ENCODE results near the gene BLVRB.
"Not testable (repeated sequence)": the region's sequence is repeated elsewhere in the genome, so short reads cannot be mapped to it uniquely, and the experiment has no call there.

Gene BLVRB

DNA sequence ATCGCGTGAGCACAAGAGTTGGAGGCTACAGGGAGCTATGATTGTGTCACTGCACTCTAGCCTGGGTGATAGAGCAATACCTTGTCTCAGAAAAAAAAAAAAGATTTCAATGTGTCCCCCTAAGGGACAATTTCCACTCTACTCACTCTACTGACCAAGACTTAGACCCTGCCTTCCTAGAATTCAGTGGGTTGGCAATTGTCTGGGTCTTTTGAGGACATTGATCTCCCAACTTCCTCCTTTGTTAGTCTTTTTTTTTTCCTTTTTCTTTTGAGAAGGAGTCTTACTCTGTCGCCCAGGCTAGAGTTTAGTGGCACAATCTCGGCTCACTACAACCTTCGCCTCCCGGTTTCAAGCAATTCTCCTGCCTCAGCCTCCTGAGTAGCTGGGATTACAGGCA lies 3.5 kb upstream of the BLVRB start:
- CTCF ChIA-PET: no interaction called here
- POLR2A ChIA-PET: interaction anchor here (0.7 kb wide), 1 partner anchor 11 kb away, joined by 3 read pairs; no protein-coding TSS in a partner anchor
- DNase-seq (ENCODE audit: extremely low spot score): no peak
- TF ChIP-seq, protein P1, sequence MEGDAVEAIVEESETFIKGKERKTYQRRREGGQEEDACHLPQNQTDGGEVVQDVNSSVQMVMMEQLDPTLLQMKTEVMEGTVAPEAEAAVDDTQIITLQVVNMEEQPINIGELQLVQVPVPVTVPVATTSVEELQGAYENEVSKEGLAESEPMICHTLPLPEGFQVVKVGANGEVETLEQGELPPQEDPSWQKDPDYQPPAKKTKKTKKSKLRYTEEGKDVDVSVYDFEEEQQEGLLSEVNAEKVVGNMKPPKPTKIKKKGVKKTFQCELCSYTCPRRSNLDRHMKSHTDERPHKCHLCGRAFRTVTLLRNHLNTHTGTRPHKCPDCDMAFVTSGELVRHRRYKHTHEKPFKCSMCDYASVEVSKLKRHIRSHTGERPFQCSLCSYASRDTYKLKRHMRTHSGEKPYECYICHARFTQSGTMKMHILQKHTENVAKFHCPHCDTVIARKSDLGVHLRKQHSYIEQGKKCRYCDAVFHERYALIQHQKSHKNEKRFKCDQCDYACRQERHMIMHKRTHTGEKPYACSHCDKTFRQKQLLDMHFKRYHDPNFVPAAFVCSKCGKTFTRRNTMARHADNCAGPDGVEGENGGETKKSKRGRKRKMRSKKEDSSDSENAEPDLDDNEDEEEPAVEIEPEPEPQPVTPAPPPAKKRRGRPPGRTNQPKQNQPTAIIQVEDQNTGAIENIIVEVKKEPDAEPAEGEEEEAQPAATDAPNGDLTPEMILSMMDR (IDR thresholded peaks at IDR 0.05; ENCODE audit: control extremely low read depth, extremely low read depth, low read depth, missing control alignments): no peak

DNA sequence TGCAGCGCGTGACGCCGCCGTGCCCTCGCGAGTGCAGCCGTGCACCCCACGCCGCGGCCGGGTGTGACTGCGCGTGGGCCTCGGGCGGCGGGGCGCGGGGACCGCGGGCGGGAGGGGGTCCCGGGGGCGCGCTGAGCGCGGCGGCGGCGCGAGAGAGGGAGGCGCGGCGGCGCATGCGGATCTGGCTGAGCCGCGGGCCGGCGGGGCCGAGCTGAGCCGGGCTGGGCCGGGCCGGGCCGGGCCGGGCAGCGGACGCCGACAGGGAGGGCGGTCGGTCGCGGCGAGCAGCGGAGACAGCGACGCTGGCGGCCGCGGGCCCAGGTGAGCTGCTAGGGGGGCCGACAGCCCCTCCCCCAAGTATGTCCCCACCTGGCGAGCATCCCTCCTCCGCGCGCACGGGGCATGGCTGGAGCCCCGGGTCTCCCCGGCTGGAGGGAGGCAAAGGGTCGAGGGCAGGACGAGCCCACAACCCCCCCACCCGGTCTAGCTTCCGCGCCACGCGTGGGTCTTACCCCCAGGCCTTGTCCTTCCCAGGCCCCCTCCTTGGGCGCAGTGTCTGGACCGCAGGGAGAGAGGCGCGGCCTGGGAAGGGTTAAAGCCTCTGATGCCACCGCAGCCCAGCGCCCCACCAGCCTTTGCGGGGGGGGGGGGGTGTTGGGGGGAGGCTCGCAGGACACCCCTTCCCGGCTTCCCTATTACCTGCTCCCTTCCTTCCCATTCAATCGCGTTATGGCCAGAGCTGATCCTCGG lies 1.6 kb upstream of the BLVRB start, which contains the start of gene SPTBN4:
Gene SPTBN4 (plus strand): TSS at position 17 of the 750 bp plus-strand sequence. CDS start 5,621 bp downstream, outside the sequence.
- ChIA-PET CTCF (interaction anchor here (1.4 to 3.7 kb wide), 4 partner anchors 33 to 168 kb away, joined by 3 to 42 read pairs (median 12); no protein-coding TSS in a partner anchor), POLR2A (interaction anchor here (1.8 kb wide), 1 partner anchor 41 kb away, joined by 8 read pairs; the partner anchor contains the start of gene SERTAD1)
- TF ChIP-seq, protein P1 (IDR thresholded peaks at IDR 0.05; ENCODE audit: control extremely low read depth, extremely low read depth, low read depth, missing control alignments): no peak
- no peak for DNase-seq (ENCODE audit: extremely low spot score)

DNA sequence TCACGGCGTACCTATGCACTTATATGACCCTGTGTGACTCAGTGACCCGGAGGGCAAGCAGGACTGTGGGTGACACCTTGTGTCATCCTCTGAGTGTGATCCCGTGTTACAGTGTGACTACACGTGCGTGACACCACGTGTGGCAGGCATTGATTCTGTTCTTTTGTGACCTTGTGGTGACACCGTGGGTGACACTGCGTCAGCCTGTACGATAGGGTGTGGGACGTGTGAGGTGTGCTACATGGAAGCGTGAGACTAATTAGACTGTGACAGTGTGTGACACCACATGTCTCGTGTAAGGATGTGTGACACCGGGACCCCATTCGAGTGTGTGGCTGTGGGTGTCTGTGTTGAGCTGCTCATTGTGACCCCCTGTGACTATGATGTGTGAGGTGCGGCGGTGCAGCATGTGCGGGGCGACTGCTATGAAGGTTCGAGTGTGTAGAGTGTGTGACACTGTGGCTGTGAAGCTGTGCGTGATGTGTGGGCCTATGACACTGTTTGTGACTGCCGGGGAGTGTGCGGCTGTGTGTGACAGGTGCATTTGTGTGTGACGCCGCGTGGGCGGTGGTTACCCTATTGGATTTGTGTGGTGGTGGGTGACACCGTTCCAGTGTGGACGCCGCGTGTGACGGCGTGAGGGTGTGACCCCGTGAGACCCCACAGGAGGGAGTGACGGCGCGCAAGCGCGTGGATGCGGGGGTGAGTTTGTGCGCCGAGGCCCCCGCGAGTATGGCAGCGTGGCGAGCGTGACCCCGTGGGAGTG lies 857 bp upstream of the BLVRB start:
- TF ChIP-seq, protein P1 (IDR thresholded peaks at IDR 0.05; ENCODE audit: control extremely low read depth, extremely low read depth, low read depth, missing control alignments): no peak
- CTCF ChIA-PET: interaction anchor here (0.7 to 6.6 kb wide), 19 partner anchors 10 to 168 kb away, joined by 3 to 52 read pairs (median 10); partner anchors contain the start of genes LTBP4 and SERTAD1
- peak; percentile 42 for DNase-seq (ENCODE audit: extremely low spot score)
- POLR2A ChIA-PET: interaction anchor here (0.5 to 1.8 kb wide), 11 partner anchors 12 to 175 kb away, joined by 3 to 9 read pairs (median 4); partner anchors contain the start of gene SERTAD1

DNA sequence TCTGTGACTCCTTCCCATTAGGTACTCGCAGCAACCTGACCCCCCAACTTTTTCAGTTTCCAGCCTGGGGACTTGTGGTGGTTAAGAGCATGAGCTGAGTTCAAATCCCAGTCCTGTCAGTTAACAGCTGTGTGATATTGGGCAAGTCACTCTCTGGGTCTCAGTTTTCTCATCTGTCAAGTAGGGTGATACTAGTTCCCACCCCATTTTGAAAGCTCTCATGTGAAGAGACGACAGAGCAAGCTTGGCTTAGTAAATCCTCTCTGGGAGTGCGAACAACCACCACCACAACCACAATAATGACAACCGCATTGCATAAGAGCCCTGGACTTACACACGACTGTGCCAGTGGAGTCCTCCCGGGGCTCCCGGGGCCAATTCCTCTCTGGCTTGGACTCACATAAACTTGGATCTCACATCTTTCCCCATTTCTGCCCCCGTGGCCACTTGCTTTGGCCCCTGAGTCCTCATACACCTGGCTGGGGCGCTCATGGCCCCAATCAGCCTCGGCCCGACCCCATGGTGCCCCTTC lies 454 bp downstream of the BLVRB start:
- ChIA-PET POLR2A (interaction anchor here (0.9 to 1.8 kb wide), 4 partner anchors 10 to 44 kb away, joined by 4 to 8 read pairs (median 5); partner anchors contain the start of gene SERTAD1), CTCF (interaction anchor here (0.9 to 6.6 kb wide), 33 partner anchors 10 to 239 kb away, joined by 3 to 52 read pairs (median 7); partner anchors contain the start of genes SERTAD1 and SERTAD3)
- TF ChIP-seq, protein P1 (IDR thresholded peaks at IDR 0.05; ENCODE audit: control extremely low read depth, extremely low read depth, low read depth, missing control alignments): no peak
- DNase-seq (ENCODE audit: extremely low spot score): no peak

DNA sequence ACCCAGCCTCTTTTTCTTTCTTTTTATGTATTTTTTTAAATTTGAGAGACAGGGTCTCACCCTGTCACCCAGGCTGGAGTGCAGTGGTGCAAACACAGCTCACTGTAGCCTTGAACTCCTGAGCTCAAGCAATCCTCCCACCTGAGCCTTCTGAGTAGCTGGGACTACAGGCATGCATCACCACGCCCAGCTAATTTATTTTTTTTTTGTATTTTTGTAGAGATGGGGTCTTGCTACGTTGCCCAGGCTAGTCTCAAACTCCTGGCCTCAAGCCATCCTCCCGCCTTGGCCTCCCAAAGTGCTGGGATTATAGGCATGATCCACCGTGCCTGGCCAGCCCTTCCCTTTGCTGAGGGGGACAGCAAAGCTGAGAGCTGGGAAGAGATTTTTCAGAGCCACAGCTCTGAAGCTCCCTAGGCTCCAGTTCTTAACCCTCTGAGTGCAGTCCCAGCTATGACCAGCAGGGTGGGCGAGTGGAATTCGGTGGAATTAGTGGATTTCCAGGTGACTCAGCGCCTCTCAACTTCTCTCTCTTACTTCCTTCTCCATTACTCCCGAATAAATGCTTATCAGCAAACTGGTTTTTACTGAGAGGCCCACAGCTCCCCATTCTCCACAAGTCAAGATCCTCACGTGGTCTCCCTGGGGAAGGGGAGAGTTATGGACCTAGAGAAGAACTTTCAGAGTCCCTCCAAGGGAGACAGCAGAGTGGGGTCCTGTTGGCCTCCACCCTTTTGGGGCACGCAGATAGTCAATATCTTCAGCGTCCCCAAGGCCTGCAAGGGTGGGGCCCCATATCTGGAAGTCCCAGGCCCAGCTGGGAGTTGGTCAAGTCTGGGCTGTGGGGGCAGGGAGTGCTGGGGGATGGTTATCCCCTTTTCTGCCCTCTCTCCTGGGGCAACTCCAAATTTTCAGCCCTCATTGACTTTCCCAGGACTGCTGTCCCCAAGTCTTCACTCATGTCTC lies 1.2 kb downstream of the BLVRB start:
- DNase-seq (ENCODE audit: extremely low spot score): peak; percentile 52
- ChIA-PET POLR2A (interaction anchor here (0.9 to 1.8 kb wide), 4 partner anchors 21 to 44 kb away, joined by 3 to 7 read pairs (median 6); partner anchors contain the start of gene SERTAD3), CTCF (interaction anchor here (0.6 to 6.6 kb wide), 46 partner anchors 9 to 240 kb away, joined by 3 to 52 read pairs (median 6); partner anchors contain the start of genes LTBP4, PRX, SERTAD1 and SERTAD3)
- TF ChIP-seq, protein P1 (IDR thresholded peaks at IDR 0.05; ENCODE audit: control extremely low read depth, extremely low read depth, low read depth, missing control alignments): peak; percentile 89

DNA sequence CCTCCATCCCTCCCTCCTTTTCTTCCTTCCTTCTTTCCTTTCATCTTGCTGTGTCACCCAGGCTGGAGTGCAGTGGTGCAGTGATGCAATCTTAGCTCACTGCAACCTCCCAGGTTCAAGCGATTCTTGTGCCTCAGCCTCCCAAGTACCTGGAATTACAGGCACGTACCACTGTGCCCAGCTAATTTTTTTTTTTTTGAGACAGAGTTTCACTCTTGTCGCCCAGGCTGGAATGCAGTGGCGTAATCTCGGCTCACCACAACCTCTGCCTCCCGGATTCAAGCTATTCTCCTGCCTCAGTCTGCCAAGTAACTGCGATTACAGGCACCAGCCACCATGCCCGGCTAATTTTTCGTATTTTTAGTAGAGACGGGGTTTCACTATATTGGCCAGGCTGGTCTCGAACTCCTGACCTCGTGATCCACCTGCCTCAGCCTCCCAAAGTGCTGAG lies 1.9 kb downstream of the BLVRB start:
- ChIA-PET CTCF (interaction anchor here (0.6 to 6.6 kb wide), 38 partner anchors 9 to 240 kb away, joined by 3 to 52 read pairs (median 6); partner anchors contain the start of genes LTBP4, PRX, SERTAD1 and SERTAD3), POLR2A (interaction anchor here (0.9 to 1.8 kb wide), 3 partner anchors 20 to 43 kb away, joined by 3 to 7 read pairs (median 5); partner anchors contain the start of gene SERTAD3)
- not testable (repeated sequence) for DNase-seq (ENCODE audit: extremely low spot score)
